GM12878 (cell line): ENCODE data around the gene ADAM15. TPM values are rescaled to one million over a fixed set of nuclear protein-coding genes. Genes with fewer than 3 reads are reported as not detected.

Source experiments
- BACH1 ChIP-seq: fragments of 450-650 bp; IDR thresholded peaks from 2 replicates; pipeline ENCODE4 v1.6.1; 2017; ENCODE audit warnings: mild to moderate bottlenecking, borderline replicate concordance
- CBX3 ChIP-seq: fragments of 200-600 bp; sonication (generic); IDR thresholded peaks from 2 replicates; pipeline ENCODE4 v1.6.1; 2016; ENCODE audit warnings: low read depth, borderline replicate concordance
- CHD2 ChIP-seq: IDR thresholded peaks from 2 replicates; pipeline ENCODE4 v1.6.1; 2011; ENCODE audit warnings: low read depth, low read length, improper control_type of control experiment, borderline replicate concordance
- CREM ChIP-seq: IDR thresholded peaks from 2 replicates; pipeline ENCODE4 v1.6.1; 2014; ENCODE audit warnings: antibody characterized with exemption, low read depth
- DPF2 ChIP-seq: fragments of 450-650 bp; IDR thresholded peaks from 2 replicates; pipeline ENCODE4 v1.6.1; 2017; ENCODE audit warnings: mild to moderate bottlenecking
- EED ChIP-seq: sonication (generic); IDR thresholded peaks from 2 replicates; pipeline ENCODE4 v1.6.1; 2016; ENCODE audit warnings: antibody characterized with exemption, low read depth
- EGR1 ChIP-seq, 2 experiments: IDR thresholded peaks; 1 replicate in 1 of 2; 2 replicates in 1 of 2; pipeline ENCODE4 v1.6.1; 2011 to 2012; ENCODE audit warnings: low read depth in 2 of 2, low read length in 2 of 2, borderline replicate concordance in 1 of 2, mild to moderate bottlenecking in 1 of 2, moderate library complexity in 1 of 2
- ESRRA ChIP-seq: IDR thresholded peaks from 2 replicates; pipeline ENCODE4 v1.6.1; 2012; ENCODE audit warnings: mild to moderate bottlenecking, low read length, improper control_type of control experiment
- ETV6 ChIP-seq, 2 experiments: fragments of 450-650 bp in 1 of 2; IDR thresholded peaks in 1 of 2; conservative IDR thresholded peaks in 1 of 2; 2 replicates each; pipeline ENCODE4 v1.6.1; 2014; ENCODE audit warnings: antibody characterized with exemption in 1 of 2, borderline replicate concordance in 1 of 2, low read depth in 1 of 2, mild to moderate bottlenecking in 1 of 2, moderate library complexity in 1 of 2
- FOXK2 ChIP-seq: fragments of 450-650 bp; IDR thresholded peaks from 2 replicates; pipeline ENCODE4 v1.6.1; 2017; ENCODE audit warnings: mild to moderate bottlenecking, moderate library complexity
- HDGF ChIP-seq: fragments of 450-650 bp; IDR thresholded peaks from 2 replicates; pipeline ENCODE4 v1.6.1; 2016; ENCODE audit warnings: antibody characterized with exemption
- IKZF1 ChIP-seq: fragments of 450-650 bp; conservative IDR thresholded peaks from 2 replicates; pipeline ENCODE4 v1.6.1; 2017; ENCODE audit warnings: antibody characterized with exemption, mild to moderate bottlenecking
- NFIC ChIP-seq: IDR thresholded peaks from 2 replicates; pipeline ENCODE4 v1.6.1; 2012; ENCODE audit warnings: low read depth, mild to moderate bottlenecking, inconsistent platforms, low read length, moderate library complexity
- NFXL1 ChIP-seq: fragments of 450-650 bp; IDR thresholded peaks from 2 replicates; pipeline ENCODE4 v1.6.1; 2017; ENCODE audit warnings: antibody characterized with exemption, mild to moderate bottlenecking, borderline replicate concordance
- NR2F1 ChIP-seq: fragments of 450-650 bp; conservative IDR thresholded peaks from 2 replicates; pipeline ENCODE4 v1.6.1; 2017; ENCODE audit warnings: mild to moderate bottlenecking
- POLR2AphosphoS2 ChIP-seq: IDR thresholded peaks from 2 replicates; pipeline ENCODE4 v1.6.1; 2011; ENCODE audit warnings: low read depth, mild to moderate bottlenecking, low read length, improper control_type of control experiment, moderate library complexity
- RAD21 ChIP-seq: IDR thresholded peaks from 2 replicates; pipeline ENCODE4 v1.6.1; 2011; ENCODE audit warnings: mild to moderate bottlenecking, low read depth, low read length, moderate library complexity; ENCODE audit not compliant: insufficient read depth
- RB1 ChIP-seq: fragments of 450-650 bp; formaldehyde crosslinking; IDR thresholded peaks from 2 replicates; pipeline ENCODE4 v1.6.1; 2017; ENCODE audit warnings: mild to moderate bottlenecking, borderline replicate concordance
- SMARCA5 ChIP-seq: fragments of 450-650 bp; IDR thresholded peaks from 2 replicates; pipeline ENCODE4 v1.6.1; 2017; ENCODE audit warnings: mild to moderate bottlenecking
- STAT1 ChIP-seq: fragments of 450-650 bp; conservative IDR thresholded peaks from 2 replicates; pipeline ENCODE4 v1.6.1; 2014; ENCODE audit warnings: antibody characterized with exemption, mild to moderate bottlenecking
- TBL1XR1 ChIP-seq: IDR thresholded peaks from 2 replicates; pipeline ENCODE4 v1.6.1; 2012; ENCODE audit warnings: low read depth, low read length, improper control_type of control experiment
- TCF7 ChIP-seq: IDR thresholded peaks from 2 replicates; pipeline ENCODE4 v1.6.1; 2014; ENCODE audit warnings: antibody characterized with exemption, borderline replicate concordance
- ZBTB11 ChIP-seq: fragments of 450-650 bp; formaldehyde crosslinking; IDR thresholded peaks from 2 replicates; pipeline ENCODE4 v1.5.0; 2022; ENCODE audit warnings: mild to moderate bottlenecking, missing genetic modification characterization
- ZNF384 ChIP-seq: IDR thresholded peaks from 2 replicates; pipeline ENCODE4 v1.6.1; 2012; ENCODE audit warnings: low read depth, mild to moderate bottlenecking, low read length, improper control_type of control experiment, borderline replicate concordance
- ZZZ3 ChIP-seq: IDR thresholded peaks from 2 replicates; pipeline ENCODE4 v1.6.1; 2011; ENCODE audit warnings: low read depth; ENCODE audit not compliant: control insufficient read depth, insufficient read length
- polyA plus RNA-seq, 11 experiments: library from polyadenylated mRNA; depleted of rRNA in 4 of 11; unstranded in 6 of 11; stranded (reverse) in 5 of 11; fragments of >200 nt; fragmentation: Nextera tagmentation in 4 of 11; fragmentation: Illumina TruSeq in 1 of 11; extraction: Ambion mirVana in 4 of 11; extraction: Trizol in 1 of 11; gene quantifications; 1 replicate in 1 of 11; 2 replicates in 10 of 11; pipeline versions ENCODE4 v1.2.1 to v1.2.3, GENCODE V29; 2011 to 2016; ENCODE audit warnings: inconsistent platforms in 2 of 11, missing spikeins in 2 of 11, low read depth in 1 of 11
- total RNA-seq, 4 experiments: library from RNA; depleted of rRNA in 3 of 4; stranded (reverse); fragments of >200 nt in 3 of 4; fragmentation: Illumina TruSeq in 1 of 4; extraction: Trizol in 1 of 4; gene quantifications; 2 replicates each; pipeline versions ENCODE4 v1.2.1 to v1.2.3, GENCODE V29; 2013 to 2021
- TF ChIP-seq, protein P1 (sequence below): IDR thresholded peaks from 2 replicates; pipeline ENCODE4 v1.6.1; 2011; ENCODE audit warnings: mild to moderate bottlenecking, low read depth, low read length, moderate library complexity; ENCODE audit not compliant: insufficient replicate concordance

Gene ADAM15
- total and polyA plus RNA-seq, 10 of the 15 experiments (the other 5 are each of a cell fraction or from before 2014, with no cell fraction given), result 0.29 to 38.8 (median 14.7) TPM

DNA sequence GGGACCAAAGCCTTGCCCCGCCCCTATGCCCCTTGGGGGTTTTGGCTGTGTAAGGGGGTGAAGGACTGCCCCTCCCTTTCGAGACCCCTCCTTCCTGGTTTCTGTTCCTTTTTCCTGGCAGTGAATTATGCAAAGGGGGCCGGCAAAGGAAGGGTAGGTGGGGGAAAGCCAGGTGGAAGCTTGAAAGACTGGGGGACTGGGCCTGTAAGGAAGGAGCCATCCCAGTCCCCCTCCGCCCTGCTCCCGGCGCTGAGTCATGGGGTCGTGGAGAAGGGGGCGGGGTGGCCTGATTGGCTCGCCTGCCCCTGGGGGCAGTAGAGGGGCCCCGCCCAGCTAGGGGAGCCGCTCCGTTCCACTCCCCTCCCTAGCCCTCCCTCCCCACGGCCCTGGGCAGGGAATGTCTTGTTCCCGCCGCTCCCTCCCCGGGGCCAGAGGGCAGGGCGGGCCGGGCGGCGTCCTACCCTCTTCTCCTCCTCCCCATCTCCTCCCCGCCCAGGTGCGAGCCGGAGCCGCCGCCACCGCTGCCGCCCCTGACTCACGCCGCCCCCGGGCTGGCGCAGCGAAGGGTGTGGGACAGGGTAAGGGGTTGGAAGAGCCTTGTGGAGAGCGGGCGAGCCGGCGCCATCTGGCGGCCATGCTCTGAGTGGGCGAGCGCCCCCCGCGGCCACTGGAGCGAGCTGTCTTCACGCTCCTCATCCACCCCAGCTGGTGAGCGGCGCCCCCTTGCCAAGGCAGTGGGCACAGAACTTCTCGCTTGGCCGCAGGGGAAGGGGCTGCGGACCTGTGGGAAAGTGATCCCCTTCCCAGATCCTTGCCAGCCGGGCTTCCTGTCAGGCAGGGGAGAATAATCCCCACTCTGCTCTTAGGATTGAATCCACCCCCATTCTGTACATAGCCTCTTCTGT is 33.8 kb upstream of the ADAM15 start (continued):
- TF ChIP-seq ETV6 (conservative IDR thresholded peaks at IDR 0.05 in 1 of 2, IDR thresholded peaks at IDR 0.05 in 1 of 2; ENCODE audit: borderline replicate concordance in 1 of 2, low read depth in 1 of 2) (peak in 1 of 2 experiments; percentile 35; a peak in 1 of 4 replicates), SMARCA5 (peak; percentile 100), NFIC (no peak), ZNF384 (no peak), RAD21 (peak; percentile 64), EGR1 (IDR thresholded peaks at IDR 0.05; ENCODE audit: borderline replicate concordance in 1 of 2, low read depth in 2 of 2, low read length in 2 of 2) (peak in 1 of 2 experiments; percentile 88; a peak in 2 of 3 replicates), BACH1 (peak; percentile 78), CHD2 (0 out of 2 replicates have a peak, but pooled peaks have one; percentile 9), NFXL1 (no peak), RB1 (peak; percentile 79; the same call in 1 of the 2 replicates), IKZF1 (peak; percentile 92), TCF7 (no peak), TBL1XR1 (0 out of 2 replicates have a peak, but pooled peaks have one; percentile 11), ZZZ3 (no peak), EED (peak; percentile 76; the same call in 1 of the 2 replicates), CBX3 (no peak), DPF2 (peak; percentile 89), CREM (peak; percentile 39; the same call in 1 of the 2 replicates), NR2F1 (no peak; the same call in none of the 2 replicates), ZBTB11 (no peak), STAT1 (peak; percentile 85; the same call in 1 of the 2 replicates), FOXK2 (no peak), POLR2AphosphoS2 (peak; percentile 62), HDGF (peak; percentile 86), ESRRA (peak; percentile 31; the same call in 1 of the 2 replicates)
- TF ChIP-seq, protein P1, sequence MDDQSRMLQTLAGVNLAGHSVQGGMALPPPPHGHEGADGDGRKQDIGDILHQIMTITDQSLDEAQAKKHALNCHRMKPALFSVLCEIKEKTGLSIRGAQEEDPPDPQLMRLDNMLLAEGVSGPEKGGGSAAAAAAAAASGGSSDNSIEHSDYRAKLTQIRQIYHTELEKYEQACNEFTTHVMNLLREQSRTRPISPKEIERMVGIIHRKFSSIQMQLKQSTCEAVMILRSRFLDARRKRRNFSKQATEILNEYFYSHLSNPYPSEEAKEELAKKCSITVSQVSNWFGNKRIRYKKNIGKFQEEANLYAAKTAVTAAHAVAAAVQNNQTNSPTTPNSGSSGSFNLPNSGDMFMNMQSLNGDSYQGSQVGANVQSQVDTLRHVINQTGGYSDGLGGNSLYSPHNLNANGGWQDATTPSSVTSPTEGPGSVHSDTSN, result peak; percentile 50
